GM12878 (cell line): ENCODE measurements around the gene SLC12A5. TPM values are rescaled to one million over a fixed set of nuclear protein-coding genes. Genes with fewer than 3 reads are reported as not detected.

Source experiments
- ATAC-seq: fragments of 200-7000 bp; cut with Tn5 transposase; 3 replicates; pipeline ENCODE4 v1.9.1; 2020; ENCODE audit warnings: mild to moderate bottlenecking, moderate library complexity
- BruUV-seq: library from RNA; stranded (reverse); fragments of 400-500 nt; replicated peaks from 2 replicates; lab custom pipeline; 2021; lab: Mats Ljungman, UMichigan
- CTCF ChIA-PET: fragments of 300-600 bp; sonication (Branson Sonifier 250); formaldehyde crosslinking; extraction: SDS; loops from one replicate; lab custom pipeline; 2021; ENCODE audit warnings: inconsistent platforms; lab: Yijun Ruan, JAX
- POLR2A ChIA-PET: fragments of 350-600 bp; formaldehyde crosslinking; extraction: SDS; loops from one replicate; lab custom pipeline; 2021; ENCODE audit warnings: inconsistent platforms; lab: Charles Lee
- RAD21 ChIA-PET: fragments of 300-600 bp; sonication (Branson Sonifier 250); formaldehyde crosslinking; loops from one replicate; lab custom pipeline; 2023; ENCODE audit warnings: antibody characterized with exemption; ENCODE audit not compliant: unreplicated experiment; lab: Charles Lee
- SMC1A ChIA-PET: fragments of 300-600 bp; sonication (Branson Sonifier 250); formaldehyde crosslinking; loops from one replicate; lab custom pipeline; 2023; ENCODE audit not compliant: unreplicated experiment, uncharacterized antibody; lab: Charles Lee
- DNase-seq: peaks from one replicate; pipeline ENCODE4 v3.0.0-alpha.2; 2011; ENCODE audit warnings: low read depth, low spot score
- FAIRE-seq: peaks from 3 replicates; lab custom pipeline; 2011; peaks lifted over from hg19 to GRCh38; lab: Jason Lieb, UNC
- H2AFZ ChIP-seq: 2 replicates; pipeline ENCODE4 v1.6.0; 2011; ENCODE audit warnings: low read depth, low read length, control low read depth; ENCODE audit not compliant: control insufficient read depth
- H3K27ac ChIP-seq: 2 replicates; pipeline ENCODE4 v1.5.1; 2011; ENCODE audit warnings: control low read depth; ENCODE audit not compliant: control insufficient read depth, insufficient read depth
- H3K27me3 ChIP-seq, 2 experiments: replicated peaks in 1 of 2; 2 replicates each; pipeline versions ENCODE4 v1.6.0 to v1.6.1; 2011; ENCODE audit warnings: low read length in 1 of 2; ENCODE audit not compliant: control insufficient read depth in 2 of 2, insufficient read depth in 2 of 2
- H3K36me3 ChIP-seq, 2 experiments: 2 replicates each; pipeline ENCODE4 v1.5.1; 2011; ENCODE audit warnings: low read length in 1 of 2; ENCODE audit not compliant: control insufficient read depth in 2 of 2, insufficient read depth in 2 of 2
- H3K4me1 ChIP-seq: 2 replicates; pipeline ENCODE4 v1.6.1; 2011; ENCODE audit warnings: mild to moderate bottlenecking, low read length, moderate library complexity, mixed read lengths; ENCODE audit not compliant: control insufficient read depth, insufficient read depth
- H3K4me2 ChIP-seq: 2 replicates; pipeline ENCODE4 v1.6.0; 2011; ENCODE audit warnings: control low read depth; ENCODE audit not compliant: control insufficient read depth, insufficient read depth
- H3K4me3 ChIP-seq: fragments of 200-600 bp; sonication (generic); 2 replicates; pipeline ENCODE4 v1.5.1; 2016
- H3K79me2 ChIP-seq: 2 replicates; pipeline ENCODE4 v1.6.0; 2011; ENCODE audit warnings: low read length; ENCODE audit not compliant: control insufficient read depth, insufficient read depth
- H3K9ac ChIP-seq: 2 replicates; pipeline ENCODE4 v1.8.0; 2011; ENCODE audit warnings: low read length, control low read depth, mixed read lengths; ENCODE audit not compliant: control insufficient read depth, insufficient read depth
- H3K9me3 ChIP-seq: replicated peaks from 3 replicates; pipeline ENCODE4 v1.5.1; 2011; ENCODE audit warnings: mild to moderate bottlenecking, low read length; ENCODE audit not compliant: control insufficient read depth, insufficient read depth
- H4K20me1 ChIP-seq: 2 replicates; pipeline ENCODE4 v1.6.0; 2011; ENCODE audit not compliant: control insufficient read depth, insufficient read depth
- ATF7 ChIP-seq: fragments of 450-650 bp; IDR thresholded peaks from 2 replicates; pipeline ENCODE4 v1.6.1; 2016; ENCODE audit warnings: low read depth, mild to moderate bottlenecking
- BCLAF1 ChIP-seq: fragments of 450-650 bp; IDR thresholded peaks from 2 replicates; pipeline ENCODE4 v1.6.1; 2017; ENCODE audit warnings: antibody characterized with exemption, mild to moderate bottlenecking, moderate library complexity
- BHLHE40 ChIP-seq, 2 experiments: fragments of 450-650 bp in 1 of 2; IDR thresholded peaks; 2 replicates each; pipeline ENCODE4 v1.6.1; 2011 to 2017; ENCODE audit warnings: low read depth in 2 of 2, borderline replicate concordance in 1 of 2, improper control_type of control experiment in 1 of 2, low read length in 1 of 2, mild to moderate bottlenecking in 1 of 2
- EZH2 ChIP-seq: IDR thresholded peaks from 2 replicates; pipeline ENCODE4 v1.6.1; 2012; ENCODE audit warnings: low read depth, mild to moderate bottlenecking, control low read depth, inconsistent platforms, low read length, borderline replicate concordance; ENCODE audit not compliant: control insufficient read depth
- RELB ChIP-seq: fragments of 450-650 bp; IDR thresholded peaks from 2 replicates; pipeline ENCODE4 v1.6.1; 2017; ENCODE audit warnings: low read depth, mild to moderate bottlenecking, moderate library complexity
- SPI1 ChIP-seq: IDR thresholded peaks from 2 replicates; pipeline ENCODE4 v1.6.1; 2011; ENCODE audit warnings: low read depth, mild to moderate bottlenecking, low read length, moderate library complexity, borderline replicate concordance; ENCODE audit not compliant: insufficient read depth
- SREBF1 ChIP-seq: IDR thresholded peaks from 2 replicates; pipeline ENCODE4 v1.6.1; 2012; ENCODE audit warnings: mild to moderate bottlenecking, low read length
- SUZ12 ChIP-seq: fragments of 200-600 bp; sonication (generic); IDR thresholded peaks from one replicate; pipeline ENCODE4 v1.6.1; 2018; ENCODE audit warnings: antibody characterized with exemption, mild to moderate bottlenecking; ENCODE audit not compliant: unreplicated experiment
- TARDBP ChIP-seq: IDR thresholded peaks from 2 replicates; pipeline ENCODE4 v1.6.1; 2016; ENCODE audit warnings: borderline replicate concordance
- TBL1XR1 ChIP-seq: IDR thresholded peaks from 2 replicates; pipeline ENCODE4 v1.6.1; 2012; ENCODE audit warnings: low read depth, low read length, improper control_type of control experiment
- WRNIP1 ChIP-seq: IDR thresholded peaks from 2 replicates; pipeline ENCODE4 v1.6.1; 2011; ENCODE audit warnings: low read depth, low read length, improper control_type of control experiment, borderline replicate concordance
- ZNF217 ChIP-seq: fragments of 450-650 bp; IDR thresholded peaks from 2 replicates; pipeline ENCODE4 v1.6.1; 2017; ENCODE audit warnings: antibody characterized with exemption, mild to moderate bottlenecking
- ZNF592 ChIP-seq: fragments of 450-650 bp; IDR thresholded peaks from 2 replicates; pipeline ENCODE4 v1.6.1; 2017; ENCODE audit warnings: mild to moderate bottlenecking, moderate library complexity
- WGBS: methylation state at CpG from one replicate; pipeline ENCODE4 v1.1.6; 2016; ENCODE audit warnings: low lambda C conversion rate; ENCODE audit not compliant: insufficient replicate concordance, insufficient coverage; ENCODE audit errors: missing lambda C conversion rate; 5-methylcytosine and 5-hydroxymethylcytosine counted together
- in situ Hi-C: fragments of 300-500 bp; cut with MboI; formaldehyde crosslinking; loops from 9 replicates; pipeline ENCODE4 v1.14.3; 2018; ENCODE audit warnings: mixed read lengths
- intact Hi-C: fragments of 100-400 bp; cut with micrococcal nuclease; formaldehyde crosslinking; loops from one replicate; pipeline ENCODE4 v1.14.2; 2022; ENCODE audit not compliant: unreplicated experiment
- polyA plus RNA-seq, 11 experiments: library from polyadenylated mRNA; depleted of rRNA in 4 of 11; unstranded in 6 of 11; stranded (reverse) in 5 of 11; fragments of >200 nt; fragmentation: Nextera tagmentation in 4 of 11; fragmentation: Illumina TruSeq in 1 of 11; extraction: Ambion mirVana in 4 of 11; extraction: Trizol in 1 of 11; gene quantifications; 1 replicate in 1 of 11; 2 replicates in 10 of 11; pipeline versions ENCODE4 v1.2.1 to v1.2.3, GENCODE V29; 2011 to 2016; ENCODE audit warnings: inconsistent platforms in 2 of 11, missing spikeins in 2 of 11, low read depth in 1 of 11
- total RNA-seq, 4 experiments: library from RNA; depleted of rRNA in 3 of 4; stranded (reverse); fragments of >200 nt in 3 of 4; fragmentation: Illumina TruSeq in 1 of 4; extraction: Trizol in 1 of 4; gene quantifications; 2 replicates each; pipeline versions ENCODE4 v1.2.1 to v1.2.3, GENCODE V29; 2013 to 2021

SLC12A5 gene
- total and polyA plus RNA-seq, 10 of the 15 experiments (the other 5 are each of a cell fraction or from before 2014, with no cell fraction given) = 0.26 to 2.7 (median 1.2) TPM

GRCh38 chr20:46055269-46055668, 26.3 kb downstream of the SLC12A5 start (continued):
- TF ChIP-seq BHLHE40 (IDR thresholded peaks at IDR 0.05; ENCODE audit: borderline replicate concordance in 1 of 2, low read depth in 2 of 2, low read length in 1 of 2) (no peak), RELB (no peak), ATF7 (no peak), SREBF1 (no peak)

GRCh38 chr20:46056027-46056833, 27.2 kb downstream of the SLC12A5 start:
- H2AFZ ChIP-seq = no peak overlapping the region
- FAIRE-seq = no peak
- SMC1A ChIA-PET = no interaction called here
- H3K4me1 ChIP-seq = peaks cover 9% of the 10 kb centered on the region; the same call in 1 of the 2 replicates
- POLR2A ChIA-PET = interaction anchor here (0.6 kb wide), 1 partner anchor 170 kb away, joined by 4 read pairs; no protein-coding TSS in a partner anchor
- H4K20me1 ChIP-seq = no peaks in the 10 kb centered on the region; the same call in 1 of the 2 replicates
- ATAC-seq = no peak
- intact Hi-C loops = no loop called here
- no peaks in the 10 kb centered on the region for H3K27me3 ChIP-seq
- DNase-seq = no peak
- H3K9me3 ChIP-seq = no peaks in the 10 kb centered on the region; the same call in 2 of the 3 replicates
- RAD21 ChIA-PET = no interaction called here
- H3K27ac ChIP-seq = no peak overlapping the region
- H3K4me3 ChIP-seq = no peak overlapping the region
- BruUV-seq = no TSS peak
- in situ Hi-C loops = no loop called here
- 62% methylated on average over 15 of the region's 15 CpGs for WGBS
- H3K79me2 ChIP-seq = no peaks in the 10 kb centered on the region
- CTCF ChIA-PET = no interaction called here
- H3K36me3 ChIP-seq = peaks cover 0 to 4% of the 10 kb centered on the region in 2 experiments; a peak in 2 of 4 replicates
- H3K4me2 ChIP-seq = no peak overlapping the region
- H3K9ac ChIP-seq = no peak overlapping the region
- TF ChIP-seq SUZ12 = no peak
- no peak for TF ChIP-seq TARDBP
- TF ChIP-seq ZNF592 = no peak
- no peak for TF ChIP-seq SPI1
- TF ChIP-seq WRNIP1 = no peak
- TF ChIP-seq TBL1XR1 = no peak
- TF ChIP-seq EZH2 = no peak
- TF ChIP-seq BCLAF1 = no peak
- no peak for TF ChIP-seq ZNF217
